ENCODE data around the gene WDR37. TPM values are rescaled to one million over a fixed set of nuclear protein-coding genes. Genes with fewer than 3 reads are reported as not detected.
A peak's percentile ranks its signal among the peaks of the same experiment; 100 is the strongest.

Gene WDR37
- total and polyA plus RNA-seq, 2 experiments from 2014 or later, result 13.7 to 16.5 TPM

GRCh38 chr10:1029838-1030237 is 26.3 kb upstream of the WDR37 start:
- Histone ChIP-seq H3F3A (ENCODE audit: insufficient read depth) (no peaks in the 10 kb centered on the region), H3K4me2 (ENCODE audit: unreplicated experiment) (no peak overlapping the region), H3K4me1 (ENCODE audit: insufficient read depth) (no peaks in the 10 kb centered on the region), H2AFZ (no peak overlapping the region), H3K9ac (no peak overlapping the region), H3K36me3 (ENCODE audit: low read depth) (no peaks in the 10 kb centered on the region), H3K9me3 (ENCODE audit: low read depth) (no peaks in the 10 kb centered on the region), H3K27ac (no peak overlapping the region), H3K27me3 (replicated peaks; ENCODE audit: insufficient read depth) (no peaks in the 10 kb centered on the region), H3K4me3 (no peak overlapping the region), H3K79me2 (ENCODE audit: insufficient read depth) (no peaks in the 10 kb centered on the region), H3K9me2 (ENCODE audit: insufficient read depth) (no peaks in the 10 kb centered on the region), H4K20me1 (ENCODE audit: insufficient read depth) (no peaks in the 10 kb centered on the region)
- TF ChIP-seq EZH2 (IDR thresholded peaks at IDR 0.05; ENCODE audit: insufficient read depth, poor library complexity, severe bottlenecking), result no peak
- no peak for TF ChIP-seq EZH2phosphoT487 (IDR thresholded peaks at IDR 0.05; ENCODE audit: insufficient read depth, low read depth)
- WGBS, 2 experiments (ENCODE audit: low coverage in 1 of 2, low lambda C conversion rate in 2 of 2, missing lambda C conversion rate in 2 of 2), result 95 to 96% methylated on average over 7 of the region's 7 CpGs
- no peak for DNase-seq
- in situ Hi-C loops (cut with MboI), result no loop called here

GRCh38 chr10:1033601-1034000 is 22.6 kb upstream of the WDR37 start:
- Histone ChIP-seq H3K27ac (no peak overlapping the region), H3K9me3 (ENCODE audit: low read depth) (no peaks in the 10 kb centered on the region), H3K4me3 (no peak overlapping the region), H2AFZ (no peak overlapping the region), H3K9me2 (ENCODE audit: insufficient read depth) (no peaks in the 10 kb centered on the region), H3K79me2 (ENCODE audit: insufficient read depth) (no peaks in the 10 kb centered on the region), H3K4me1 (ENCODE audit: insufficient read depth) (no peaks in the 10 kb centered on the region), H4K20me1 (ENCODE audit: insufficient read depth) (no peaks in the 10 kb centered on the region), H3K4me2 (ENCODE audit: unreplicated experiment) (no peak overlapping the region), H3K27me3 (replicated peaks; ENCODE audit: insufficient read depth) (no peaks in the 10 kb centered on the region), H3K9ac (no peak overlapping the region), H3F3A (ENCODE audit: insufficient read depth) (peaks cover 9% of the 10 kb centered on the region; the same call in 1 of the 2 replicates), H3K36me3 (ENCODE audit: low read depth) (no peaks in the 10 kb centered on the region)
- TF ChIP-seq EZH2 (IDR thresholded peaks at IDR 0.05; ENCODE audit: insufficient read depth, poor library complexity, severe bottlenecking) (no peak), EZH2phosphoT487 (IDR thresholded peaks at IDR 0.05; ENCODE audit: insufficient read depth, low read depth) (no peak)
- in situ Hi-C loops (cut with MboI), result no loop called here
- no peak for DNase-seq
- WGBS, 2 experiments (ENCODE audit: low coverage in 1 of 2, low lambda C conversion rate in 2 of 2, missing lambda C conversion rate in 2 of 2), result 85 to 96% methylated on average over 1 of the region's 1 CpG

DNA sequence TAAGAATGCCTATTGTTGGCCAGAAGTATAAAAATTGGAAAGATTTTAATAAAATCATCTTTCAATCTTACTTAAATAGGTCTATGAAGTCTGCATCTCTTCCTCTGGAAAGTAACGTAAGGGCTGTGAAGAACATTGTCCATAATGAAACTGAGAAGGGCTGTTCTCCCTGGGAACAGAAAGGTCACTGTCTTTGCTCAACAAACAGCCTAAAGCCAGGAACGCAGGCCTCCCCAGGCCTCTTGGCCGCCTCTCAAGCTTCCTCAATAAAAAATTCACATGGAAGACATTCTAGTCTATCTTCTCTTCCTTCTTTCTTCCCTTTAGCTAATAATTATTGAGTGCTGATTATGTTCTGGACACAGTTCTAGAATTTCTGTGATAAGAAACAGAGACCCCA is 21.4 kb upstream of the WDR37 start:
- no peaks in the 10 kb centered on the region for H3K27me3 ChIP-seq (replicated peaks; ENCODE audit: insufficient read depth)
- H3K27ac ChIP-seq, result no peak overlapping the region
- no peak overlapping the region for H3K4me2 ChIP-seq (ENCODE audit: unreplicated experiment)
- no peak overlapping the region for H2AFZ ChIP-seq
- H3K4me3 ChIP-seq, result no peak overlapping the region
- no peak for DNase-seq
- peaks cover 9% of the 10 kb centered on the region; the same call in 1 of the 2 replicates for H3F3A ChIP-seq (ENCODE audit: insufficient read depth)
- no peaks in the 10 kb centered on the region for H3K79me2 ChIP-seq (ENCODE audit: insufficient read depth)
- no peaks in the 10 kb centered on the region for H3K36me3 ChIP-seq (ENCODE audit: low read depth)
- H3K9ac ChIP-seq, result no peak overlapping the region
- no peaks in the 10 kb centered on the region for H3K9me2 ChIP-seq (ENCODE audit: insufficient read depth)
- TF ChIP-seq EZH2 (IDR thresholded peaks at IDR 0.05; ENCODE audit: insufficient read depth, poor library complexity, severe bottlenecking), result no peak
- no peak for TF ChIP-seq EZH2phosphoT487 (IDR thresholded peaks at IDR 0.05; ENCODE audit: insufficient read depth, low read depth)
- 84 to 89% methylated on average over 3 of the region's 3 CpGs for WGBS, 2 experiments (ENCODE audit: low coverage in 1 of 2, low lambda C conversion rate in 2 of 2, missing lambda C conversion rate in 2 of 2)
- H4K20me1 ChIP-seq (ENCODE audit: insufficient read depth), result no peaks in the 10 kb centered on the region
- H3K9me3 ChIP-seq (ENCODE audit: low read depth), result no peaks in the 10 kb centered on the region
- H3K4me1 ChIP-seq (ENCODE audit: insufficient read depth), result no peaks in the 10 kb centered on the region
- in situ Hi-C loops (cut with MboI), result no loop called here

DNA sequence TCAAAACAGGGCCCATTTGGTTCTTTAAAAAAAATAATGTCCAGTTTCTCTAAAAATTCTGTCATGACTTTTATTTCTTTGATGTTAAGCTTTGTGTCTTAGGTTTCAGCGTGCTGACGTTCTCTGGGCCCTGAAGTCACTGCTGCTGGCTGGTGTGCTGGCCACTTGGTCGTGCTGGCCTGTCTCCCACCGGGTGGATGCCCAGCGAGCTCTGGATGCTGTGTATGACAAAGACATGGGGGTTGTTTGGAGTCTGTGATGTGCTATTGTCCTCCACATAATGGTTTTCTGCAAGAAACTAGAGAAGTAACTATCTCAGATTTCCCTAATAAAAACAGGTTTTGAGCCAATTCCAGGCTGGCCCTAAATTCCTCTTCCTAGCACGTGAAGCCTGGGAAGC is 21.0 kb upstream of the WDR37 start:
- Histone ChIP-seq H3K4me3 (no peak overlapping the region), H3K9ac (no peak overlapping the region), H3K4me2 (ENCODE audit: unreplicated experiment) (no peak overlapping the region), H2AFZ (no peak overlapping the region), H3K36me3 (ENCODE audit: low read depth) (no peaks in the 10 kb centered on the region), H4K20me1 (ENCODE audit: insufficient read depth) (no peaks in the 10 kb centered on the region), H3K9me3 (ENCODE audit: low read depth) (no peaks in the 10 kb centered on the region), H3K79me2 (ENCODE audit: insufficient read depth) (no peaks in the 10 kb centered on the region), H3K27ac (no peak overlapping the region), H3K27me3 (replicated peaks; ENCODE audit: insufficient read depth) (no peaks in the 10 kb centered on the region), H3K4me1 (ENCODE audit: insufficient read depth) (no peaks in the 10 kb centered on the region), H3K9me2 (ENCODE audit: insufficient read depth) (no peaks in the 10 kb centered on the region), H3F3A (ENCODE audit: insufficient read depth) (peaks cover 9% of the 10 kb centered on the region; the same call in 1 of the 2 replicates)
- TF ChIP-seq EZH2phosphoT487 (IDR thresholded peaks at IDR 0.05; ENCODE audit: insufficient read depth, low read depth), result no peak
- no peak for TF ChIP-seq EZH2 (IDR thresholded peaks at IDR 0.05; ENCODE audit: insufficient read depth, poor library complexity, severe bottlenecking)
- DNase-seq, result no peak
- WGBS, 2 experiments (ENCODE audit: low coverage in 1 of 2, low lambda C conversion rate in 2 of 2, missing lambda C conversion rate in 2 of 2), result 76 to 77% methylated on average over 6 of the region's 6 CpGs
- in situ Hi-C loops (cut with MboI), result no loop called here

- 79 to 82% methylated on average over 14 of the region's 14 CpGs for WGBS, 2 experiments (ENCODE audit: low coverage in 1 of 2, low lambda C conversion rate in 2 of 2, missing lambda C conversion rate in 2 of 2)
- Histone ChIP-seq H3K79me2 (ENCODE audit: insufficient read depth) (no peaks in the 10 kb centered on the region), H3K27me3 (replicated peaks; ENCODE audit: insufficient read depth) (no peaks in the 10 kb centered on the region), H3K9me2 (ENCODE audit: insufficient read depth) (no peaks in the 10 kb centered on the region), H3K4me1 (ENCODE audit: insufficient read depth) (no peaks in the 10 kb centered on the region), H3F3A (ENCODE audit: insufficient read depth) (peaks cover 9% of the 10 kb centered on the region; the same call in 1 of the 2 replicates), H3K4me3 (no peak overlapping the region), H2AFZ (no peak overlapping the region), H3K9me3 (ENCODE audit: low read depth) (no peaks in the 10 kb centered on the region), H3K4me2 (ENCODE audit: unreplicated experiment) (no peak overlapping the region), H3K9ac (no peak overlapping the region), H4K20me1 (ENCODE audit: insufficient read depth) (no peaks in the 10 kb centered on the region), H3K27ac (no peak overlapping the region), H3K36me3 (ENCODE audit: low read depth) (peaks cover 11% of the 10 kb centered on the region)
- peak; percentile 44 for DNase-seq
- TF ChIP-seq EZH2phosphoT487 (IDR thresholded peaks at IDR 0.05; ENCODE audit: insufficient read depth, low read depth), result no peak
- in situ Hi-C loops (cut with MboI), result no loop called here
These were observed 19.8 kb upstream of the WDR37 start for GRCh38 chr10:1036341-1036791.

Measured in GM23248 (cell line).